ENCODE data around the gene STXBP2.

STXBP2 gene

GRCh38 chr19:7595466-7596133 is 41.3 kb upstream of the STXBP2 start, which contains the start of gene CAMSAP3 (continued):
- TF ChIP-seq ZNF280C (tag by site-specific recombination; IDR thresholded peaks at IDR 0.05) (no peak), ZNF133 (tag by site-specific recombination; IDR thresholded peaks at IDR 0.05) (no peak), BCL6B (tag by site-specific recombination; IDR thresholded peaks at IDR 0.05) (no peak), ZNF121 (tag by site-specific recombination; IDR thresholded peaks at IDR 0.05) (no peak), KLF1 (tag by site-specific recombination; IDR thresholded peaks at IDR 0.05) (peak; percentile 50), OVOL3 (tag by site-specific recombination; IDR thresholded peaks at IDR 0.05) (no peak), GLI4 (tag by site-specific recombination; IDR thresholded peaks at IDR 0.05) (no peak), ZNF146 (tag by site-specific recombination; IDR thresholded peaks at IDR 0.05) (no peak), ZNF529 (tag by site-specific recombination; IDR thresholded peaks at IDR 0.05; ENCODE audit: insufficient replicate concordance) (no peak), ZNF623 (tag by site-specific recombination; IDR thresholded peaks at IDR 0.05) (no peak), ZBTB49 (tag by site-specific recombination; IDR thresholded peaks at IDR 0.05; ENCODE audit: low read depth) (no peak), ZNF416 (tag by site-specific recombination; IDR thresholded peaks at IDR 0.05) (no peak), ZBTB8A (tag by site-specific recombination; IDR thresholded peaks at IDR 0.05) (no peak), GLI2 (tag by site-specific recombination; IDR thresholded peaks at IDR 0.05; ENCODE audit: borderline replicate concordance, low read depth) (no peak), ZNF791 (tag by site-specific recombination; IDR thresholded peaks at IDR 0.05) (no peak), ZSCAN16 (tag by site-specific recombination; IDR thresholded peaks at IDR 0.05) (no peak), MYNN (tag by site-specific recombination; IDR thresholded peaks at IDR 0.05; ENCODE audit: borderline replicate concordance) (no peak), MZF1 (tag by site-specific recombination; IDR thresholded peaks at IDR 0.05; ENCODE audit: borderline replicate concordance) (no peak), ZNF560 (tag by site-specific recombination; IDR thresholded peaks at IDR 0.05; ENCODE audit: borderline replicate concordance) (no peak), ZNF335 (tag by site-specific recombination; conservative IDR thresholded peaks at IDR 0.05) (peak; percentile 66; the same call in 1 of the 2 replicates), ZNF223 (tag by site-specific recombination; IDR thresholded peaks at IDR 0.05) (no peak), ZNF112 (tag by site-specific recombination; IDR thresholded peaks at IDR 0.05) (no peak), HOXA7 (CRISPR knock-in tag; IDR thresholded peaks at IDR 0.05; ENCODE audit: borderline replicate concordance) (no peak), ZNF426 (tag by site-specific recombination; IDR thresholded peaks at IDR 0.05) (no peak), ZNF501 (tag by site-specific recombination; IDR thresholded peaks at IDR 0.05) (no peak), ZNF221 (tag by site-specific recombination; IDR thresholded peaks at IDR 0.05; ENCODE audit: borderline replicate concordance) (no peak), RBAK (tag by site-specific recombination; IDR thresholded peaks at IDR 0.05) (no peak)
- TF ChIP-seq, protein P1, sequence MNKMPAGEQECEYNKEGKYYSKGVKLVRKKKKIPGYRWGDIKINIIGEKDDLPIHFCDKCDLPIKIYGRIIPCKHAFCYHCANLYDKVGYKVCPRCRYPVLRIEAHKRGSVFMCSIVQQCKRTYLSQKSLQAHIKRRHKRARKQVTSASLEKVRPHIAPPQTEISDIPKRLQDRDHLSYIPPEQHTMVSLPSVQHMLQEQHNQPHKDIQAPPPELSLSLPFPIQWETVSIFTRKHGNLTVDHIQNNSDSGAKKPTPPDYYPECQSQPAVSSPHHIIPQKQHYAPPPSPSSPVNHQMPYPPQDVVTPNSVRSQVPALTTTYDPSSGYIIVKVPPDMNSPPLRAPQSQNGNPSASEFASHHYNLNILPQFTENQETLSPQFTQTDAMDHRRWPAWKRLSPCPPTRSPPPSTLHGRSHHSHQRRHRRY (tag by site-specific recombination; IDR thresholded peaks at IDR 0.05) = no peak
- TF ChIP-seq, protein P2, sequence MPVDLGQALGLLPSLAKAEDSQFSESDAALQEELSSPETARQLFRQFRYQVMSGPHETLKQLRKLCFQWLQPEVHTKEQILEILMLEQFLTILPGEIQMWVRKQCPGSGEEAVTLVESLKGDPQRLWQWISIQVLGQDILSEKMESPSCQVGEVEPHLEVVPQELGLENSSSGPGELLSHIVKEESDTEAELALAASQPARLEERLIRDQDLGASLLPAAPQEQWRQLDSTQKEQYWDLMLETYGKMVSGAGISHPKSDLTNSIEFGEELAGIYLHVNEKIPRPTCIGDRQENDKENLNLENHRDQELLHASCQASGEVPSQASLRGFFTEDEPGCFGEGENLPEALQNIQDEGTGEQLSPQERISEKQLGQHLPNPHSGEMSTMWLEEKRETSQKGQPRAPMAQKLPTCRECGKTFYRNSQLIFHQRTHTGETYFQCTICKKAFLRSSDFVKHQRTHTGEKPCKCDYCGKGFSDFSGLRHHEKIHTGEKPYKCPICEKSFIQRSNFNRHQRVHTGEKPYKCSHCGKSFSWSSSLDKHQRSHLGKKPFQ (tag by site-specific recombination; IDR thresholded peaks at IDR 0.05) = no peak
- TF ChIP-seq, protein P3, sequence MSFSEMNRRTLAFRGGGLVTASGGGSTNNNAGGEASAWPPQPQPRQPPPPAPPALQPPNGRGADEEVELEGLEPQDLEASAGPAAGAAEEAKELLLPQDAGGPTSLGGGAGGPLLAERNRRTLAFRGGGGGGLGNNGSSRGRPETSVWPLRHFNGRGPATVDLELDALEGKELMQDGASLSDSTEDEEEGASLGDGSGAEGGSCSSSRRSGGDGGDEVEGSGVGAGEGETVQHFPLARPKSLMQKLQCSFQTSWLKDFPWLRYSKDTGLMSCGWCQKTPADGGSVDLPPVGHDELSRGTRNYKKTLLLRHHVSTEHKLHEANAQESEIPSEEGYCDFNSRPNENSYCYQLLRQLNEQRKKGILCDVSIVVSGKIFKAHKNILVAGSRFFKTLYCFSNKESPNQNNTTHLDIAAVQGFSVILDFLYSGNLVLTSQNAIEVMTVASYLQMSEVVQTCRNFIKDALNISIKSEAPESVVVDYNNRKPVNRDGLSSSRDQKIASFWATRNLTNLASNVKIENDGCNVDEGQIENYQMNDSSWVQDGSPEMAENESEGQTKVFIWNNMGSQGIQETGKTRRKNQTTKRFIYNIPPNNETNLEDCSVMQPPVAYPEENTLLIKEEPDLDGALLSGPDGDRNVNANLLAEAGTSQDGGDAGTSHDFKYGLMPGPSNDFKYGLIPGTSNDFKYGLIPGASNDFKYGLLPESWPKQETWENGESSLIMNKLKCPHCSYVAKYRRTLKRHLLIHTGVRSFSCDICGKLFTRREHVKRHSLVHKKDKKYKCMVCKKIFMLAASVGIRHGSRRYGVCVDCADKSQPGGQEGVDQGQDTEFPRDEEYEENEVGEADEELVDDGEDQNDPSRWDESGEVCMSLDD (tag by site-specific recombination; IDR thresholded peaks at IDR 0.05) = peak; percentile 25
